ENCODE results near the gene SACS. TPM values are rescaled to one million over a fixed set of nuclear protein-coding genes. Genes with fewer than 3 reads are reported as not detected.
A peak's percentile ranks its signal among the peaks of the same experiment; 100 is the strongest.

SACS gene
- total and polyA plus RNA-seq, 2 of the 4 experiments (the other 2 are of a cell fraction), result 14.7 to 121 TPM

DNA sequence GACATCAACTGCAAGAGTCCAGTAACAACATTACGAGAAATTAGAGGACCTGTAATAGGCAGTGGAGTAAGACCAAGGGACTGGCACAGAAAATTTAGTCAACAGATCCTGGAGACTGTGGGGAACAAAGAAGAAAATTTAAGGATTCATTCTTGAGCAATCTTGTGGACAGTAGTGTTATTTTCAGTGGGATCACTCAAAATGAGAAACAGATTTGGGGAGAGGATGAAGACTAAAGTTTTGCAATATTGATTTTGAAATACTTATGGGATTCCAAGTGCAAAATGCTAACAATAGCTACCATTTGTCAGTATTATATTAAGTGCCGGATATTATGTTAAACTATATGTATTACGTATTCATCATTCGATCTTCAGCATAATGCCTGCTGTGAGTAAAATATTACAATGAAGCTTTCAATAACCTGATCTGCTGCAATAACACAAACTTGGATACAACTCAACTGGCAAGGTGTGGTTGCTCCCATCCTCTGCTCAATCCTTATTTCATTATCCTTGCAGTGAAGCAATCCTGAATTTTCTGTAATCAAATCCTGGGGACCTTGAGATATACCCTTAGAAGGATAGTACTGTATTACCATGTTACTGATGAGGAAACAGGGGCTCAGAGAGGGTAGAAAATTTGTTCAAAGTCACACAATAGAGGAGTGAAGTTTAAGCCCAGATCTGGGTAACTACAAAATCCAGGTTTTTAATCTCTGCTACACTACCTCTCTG lies 84.2 kb downstream of the SACS start:
- in situ Hi-C loops (cut with MboI; ENCODE audit: low sequenced_read_pairs), result no loop called here
- Histone ChIP-seq H3K9me1 (ENCODE audit: insufficient read depth, low read length) (peaks cover 10% of the 10 kb centered on the region), H3K4me1 (ENCODE audit: control insufficient read depth, insufficient read depth, low read length) (peaks cover 21% of the 10 kb centered on the region), H2AK9ac (replicated peaks; ENCODE audit: low read depth, low read length, poor library complexity) (peak overlapping the region; percentile 25), H3K36me3 (ENCODE audit: control insufficient read depth, insufficient read depth, low read length) (peaks cover 35% of the 10 kb centered on the region), H3K27me3 (ENCODE audit: control insufficient read depth, insufficient read depth, low read length) (no peaks in the 10 kb centered on the region), H3K9me3 (ENCODE audit: control insufficient read depth, insufficient read depth, low read length) (no peaks in the 10 kb centered on the region), H2BK15ac (ENCODE audit: low read depth, low read length) (no peak overlapping the region), H2AFZ (replicated peaks; ENCODE audit: low read length, poor library complexity) (no peak overlapping the region), H4K91ac (ENCODE audit: insufficient read depth, low read depth, low read length) (no peak overlapping the region), H3K4me3 (ENCODE audit: insufficient read depth, low read depth, low read length) (no peak overlapping the region), H3K79me1 (ENCODE audit: low read depth in 1 of 2, low read length in 2 of 2) (peaks cover 53 to 65% of the 10 kb centered on the region in 2 experiments), H4K5ac (ENCODE audit: low read depth, low read length) (peak overlapping the region; percentile 60; the same call in 1 of the 2 replicates), H3K23ac (ENCODE audit: low read depth, low read length) (no peak overlapping the region), H3K18ac (ENCODE audit: low read depth, low read length) (peak overlapping the region; percentile 11; the same call in 1 of the 2 replicates), H3K4ac (ENCODE audit: low read depth, low read length) (no peak overlapping the region), H3K14ac (replicated peaks; ENCODE audit: low read depth, low read length) (peak overlapping the region; percentile 51; the same call in 1 of the 2 replicates), H3K56ac (ENCODE audit: extremely low read depth, insufficient read depth, low read length) (no peak overlapping the region), H2BK5ac (ENCODE audit: low read depth, low read length, poor library complexity, severe bottlenecking) (peak overlapping the region; percentile 32), H4K8ac (ENCODE audit: low read depth in 2 of 2, low read length in 2 of 2) (no peak overlapping the region), H4K20me1 (ENCODE audit: insufficient read depth, low read length) (peaks cover 20% of the 10 kb centered on the region), H3K27ac (ENCODE audit: insufficient read depth, low read length) (peak overlapping the region; percentile 17; the same call in 1 of the 2 replicates), H2BK120ac (ENCODE audit: low read depth, low read length) (no peak overlapping the region), H2AK5ac (ENCODE audit: low read depth, low read length) (no peak overlapping the region), H3K4me2 (ENCODE audit: low read depth, low read length) (no peak overlapping the region), H3K9ac (ENCODE audit: low read depth, low read length) (no peak overlapping the region), H2BK20ac (ENCODE audit: low read depth, low read length) (no peak overlapping the region; the same call in 1 of the 2 replicates)
- TF ChIP-seq CEBPB (IDR thresholded peaks at IDR 0.05; ENCODE audit: low read depth, low read length), result no peak
- no peak for TF ChIP-seq RAD21 (IDR thresholded peaks at IDR 0.05; ENCODE audit: low read length)
- TF ChIP-seq CTCF (conservative IDR thresholded peaks at IDR 0.05; ENCODE audit: low read depth, low read length), result no peak
- no peak for TF ChIP-seq USF2 (IDR thresholded peaks at IDR 0.05; ENCODE audit: low read depth, low read length)
- TF ChIP-seq POLR2A (IDR thresholded peaks at IDR 0.05; ENCODE audit: low read depth, low read length), result no peak
- TF ChIP-seq MXI1 (IDR thresholded peaks at IDR 0.05; ENCODE audit: borderline replicate concordance, low read depth, low read length), result no peak
- TF ChIP-seq CHD1 (IDR thresholded peaks at IDR 0.05; ENCODE audit: low read depth, low read length), result no peak
- TF ChIP-seq MAZ (IDR thresholded peaks at IDR 0.05; ENCODE audit: borderline replicate concordance, low read depth, low read length), result no peak
- TF ChIP-seq MAFK (IDR thresholded peaks at IDR 0.05; ENCODE audit: low read depth, low read length), result no peak
- TF ChIP-seq FOS (IDR thresholded peaks at IDR 0.05; ENCODE audit: low read depth, low read length), result no peak
- TF ChIP-seq, protein P1, sequence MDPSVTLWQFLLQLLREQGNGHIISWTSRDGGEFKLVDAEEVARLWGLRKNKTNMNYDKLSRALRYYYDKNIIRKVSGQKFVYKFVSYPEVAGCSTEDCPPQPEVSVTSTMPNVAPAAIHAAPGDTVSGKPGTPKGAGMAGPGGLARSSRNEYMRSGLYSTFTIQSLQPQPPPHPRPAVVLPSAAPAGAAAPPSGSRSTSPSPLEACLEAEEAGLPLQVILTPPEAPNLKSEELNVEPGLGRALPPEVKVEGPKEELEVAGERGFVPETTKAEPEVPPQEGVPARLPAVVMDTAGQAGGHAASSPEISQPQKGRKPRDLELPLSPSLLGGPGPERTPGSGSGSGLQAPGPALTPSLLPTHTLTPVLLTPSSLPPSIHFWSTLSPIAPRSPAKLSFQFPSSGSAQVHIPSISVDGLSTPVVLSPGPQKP (IDR thresholded peaks at IDR 0.05; ENCODE audit: borderline replicate concordance, low read depth, low read length), result no peak
- no peak for TF ChIP-seq BHLHE40 (IDR thresholded peaks at IDR 0.05; ENCODE audit: low read depth, low read length)
- intact Hi-C loops (cut with micrococcal nuclease), result no loop called here
- POLR2A ChIA-PET (ENCODE audit: unreplicated experiment), result no interaction called here
- dilution Hi-C loops (cut with HindIII; ENCODE audit: low sequenced_read_pairs, unreplicated experiment), result no loop called here
- no peak for DNase-seq
- CTCF ChIA-PET, result interaction anchor here (0.9 kb wide), 1 partner anchor 19 kb away, joined by 3 read pairs; no protein-coding TSS in a partner anchor
- WGBS, 2 experiments (ENCODE audit: extremely low coverage in 2 of 2, insufficient read length in 1 of 2), result 100% methylated on average over 1 of the region's 4 CpGs; no CpG with 5 or more reads in 1 of the 2 experiments
- ATAC-seq (ENCODE audit: low read depth), result no peak
- no TSS peak for BruUV-seq (replicated peaks)

Measured in IMR-90 (cell line).